ENCODE data around the gene ANKRD36C. TPM values are rescaled to one million over a fixed set of nuclear protein-coding genes. Genes with fewer than 3 reads are reported as not detected.
A peak's percentile ranks its signal among the peaks of the same experiment; 100 is the strongest.
"Not testable (repeated sequence)": the region's sequence is repeated elsewhere in the genome, so short reads cannot be mapped to it uniquely, and the experiment has no call there.

Gene ANKRD36C
- total RNA-seq, result 1 to 10 TPM; 2.8 to 8.4 (median 4.2) TPM
- long read RNA-seq, result 0 reads

GRCh38 chr2:95991351-95992094 is at the start of gene ANKRD36C:
Gene ANKRD36C, minus strand, starts transcription at chr2:95991824. Its CDS starts 116 bp downstream, at chr2:95991708.
- TF ChIP-seq POLR2A (IDR thresholded peaks at IDR 0.05), result peak; percentile 45
- ATAC-seq, result peak; percentile 91 to 98 (median 93)
- WGBS (ENCODE audit: insufficient coverage, low coverage, low lambda C conversion rate, missing lambda C conversion rate), result 1% methylated on average over 16 of the region's 56 CpGs
- H3K4me1 ChIP-seq; H3K36me3 ChIP-seq; H3K27me3 ChIP-seq; intact Hi-C loops (cut with DNase I); H3K9me3 ChIP-seq: not testable (repeated sequence)
- Histone ChIP-seq H3K27ac (peak within 1 kb of the TSS; percentile 74 to 83 (median 74)), H3K4me3 (peak within 1 kb of the TSS; percentile 52 to 65 (median 62))
- peak in 2 of 3 donors; percentile 49 to 61 for DNase-seq

GRCh38 chr2:96035554-96035953 is 43.9 kb upstream of the ANKRD36C start:
- H3K4me3 ChIP-seq; H3K27me3 ChIP-seq; ATAC-seq; H3K4me1 ChIP-seq; H3K27ac ChIP-seq; H3K36me3 ChIP-seq; H3K9me3 ChIP-seq; intact Hi-C loops (cut with DNase I); DNase-seq: not testable (repeated sequence)
- no CpG with 5 or more reads among the region's 14 CpGs for WGBS (ENCODE audit: insufficient coverage, low coverage, low lambda C conversion rate, missing lambda C conversion rate)

GRCh38 chr2:96034792-96035191 is 43.2 kb upstream of the ANKRD36C start, which contains the start of gene GPAT2:
Gene GPAT2, minus strand, starts transcription at chr2:96034916. Its CDS starts 2,557 bp downstream, at chr2:96032359.
- ATAC-seq, result peak in 3 of 4 donors; percentile 21 to 48 (median 29)
- H3K27me3 ChIP-seq, result not testable (repeated sequence)
- no CpG with 5 or more reads among the region's 34 CpGs for WGBS (ENCODE audit: insufficient coverage, low coverage, low lambda C conversion rate, missing lambda C conversion rate)

GRCh38 chr2:96033997-96034396 is 42.4 kb upstream of the ANKRD36C start:
- H3K9me3 ChIP-seq; H3K27me3 ChIP-seq; DNase-seq; H3K36me3 ChIP-seq; intact Hi-C loops (cut with DNase I); H3K4me3 ChIP-seq; H3K4me1 ChIP-seq; H3K27ac ChIP-seq: not testable (repeated sequence)
- ATAC-seq, result peak in 3 of 4 donors; percentile 16 to 41 (median 37)
- 33% methylated on average over 1 of the region's 9 CpGs for WGBS (ENCODE audit: insufficient coverage, low coverage, low lambda C conversion rate, missing lambda C conversion rate)

More at GRCh38 chr2:96034792-96035191, 43.2 kb upstream of the ANKRD36C start, which contains the start of gene GPAT2:
- H3K4me3 ChIP-seq; H3K4me1 ChIP-seq; H3K9me3 ChIP-seq; DNase-seq; H3K27ac ChIP-seq; H3K36me3 ChIP-seq; intact Hi-C loops (cut with DNase I): not testable (repeated sequence)

GRCh38 chr2:96027725-96028325 is 36.2 kb upstream of the ANKRD36C start:
- H3K9me3 ChIP-seq; H3K36me3 ChIP-seq; intact Hi-C loops (cut with DNase I); H3K4me3 ChIP-seq; DNase-seq; H3K4me1 ChIP-seq; H3K27me3 ChIP-seq; H3K27ac ChIP-seq; ATAC-seq: not testable (repeated sequence)
- WGBS (ENCODE audit: insufficient coverage, low coverage, low lambda C conversion rate, missing lambda C conversion rate), result no CpG with 5 or more reads among the region's 16 CpGs

- no CpG with 5 or more reads among the region's 6 CpGs for WGBS (ENCODE audit: insufficient coverage, low coverage, low lambda C conversion rate, missing lambda C conversion rate)
- H3K4me3 ChIP-seq; H3K9me3 ChIP-seq; ATAC-seq; H3K27ac ChIP-seq; intact Hi-C loops (cut with DNase I); DNase-seq; H3K36me3 ChIP-seq; H3K4me1 ChIP-seq; H3K27me3 ChIP-seq: not testable (repeated sequence)
Measured at GRCh38 chr2:96025755-96026154, 34.1 kb upstream of the ANKRD36C start.

GRCh38 chr2:96025194-96025492 is 33.5 kb upstream of the ANKRD36C start:
- intact Hi-C loops (cut with DNase I), result no loop called here
- no CpG with 5 or more reads among the region's 4 CpGs for WGBS (ENCODE audit: insufficient coverage, low coverage, low lambda C conversion rate, missing lambda C conversion rate)

More at GRCh38 chr2:96025194-96025492, 33.5 kb upstream of the ANKRD36C start:
- Histone ChIP-seq H3K27ac (no peak overlapping the region), H3K4me3 (no peak overlapping the region), H3K27me3 (no peaks in the 10 kb centered on the region), H3K4me1 (no peaks in the 10 kb centered on the region), H3K9me3 (no peaks in the 10 kb centered on the region), H3K36me3 (no peaks in the 10 kb centered on the region)
- no peak for ATAC-seq
- no peak for TF ChIP-seq CTCF (IDR thresholded peaks at IDR 0.05)
- TF ChIP-seq POLR2A (IDR thresholded peaks at IDR 0.05), result no peak
- DNase-seq, result no peak

Measured in right lobe of liver (tissue), 6 donors.